K562 (cell line): ENCODE data around the gene TNKS2.

ENCODE experiments used
- JUND ChIP-seq, 2 experiments: IDR thresholded peaks; 2 replicates in 1 of 2; 3 replicates in 1 of 2; pipeline ENCODE4 v1.6.1; 2011; ENCODE audit warnings: borderline replicate concordance in 2 of 2, low read depth in 2 of 2, low read length in 2 of 2, improper control_type of control experiment in 1 of 2, missing biosample characterization in 1 of 2, missing genetic modification characterization in 1 of 2, missing genetic modification reagents in 1 of 2
- MEF2D ChIP-seq: conservative IDR thresholded peaks from 2 replicates; pipeline ENCODE4 v1.6.1; 2016; ENCODE audit warnings: low read depth, missing genetic modification characterization, missing compliant biosample characterization
- MXI1 ChIP-seq: IDR thresholded peaks from 2 replicates; pipeline ENCODE4 v1.6.1; 2011; ENCODE audit warnings: low read depth, mild to moderate bottlenecking, improper control_type of control experiment, low read length
- PHF20 ChIP-seq: fragments of 450-650 bp; IDR thresholded peaks from 2 replicates; pipeline ENCODE4 v1.6.1; 2018; ENCODE audit not compliant: partially characterized antibody
- POLR3G ChIP-seq: IDR thresholded peaks from 2 replicates; pipeline ENCODE4 v1.6.1; 2011; ENCODE audit not compliant: insufficient read length, insufficient replicate concordance; ENCODE audit errors: extremely low read depth
- RUNX1 ChIP-seq: sonication (generic); IDR thresholded peaks from 2 replicates; pipeline ENCODE4 v1.6.1; 2016; ENCODE audit warnings: antibody characterized with exemption, low read depth
- TF ChIP-seq, protein P1 (sequence below), 2 experiments: fragments of 450-650 bp; formaldehyde crosslinking in 1 of 2; IDR thresholded peaks; 2 replicates each; pipeline versions ENCODE4 v1.4.0 to v1.6.1; 2014 to 2020; ENCODE audit warnings: mild to moderate bottlenecking in 2 of 2, borderline replicate concordance in 1 of 2, low read depth in 1 of 2
- TF ChIP-seq, protein P2 (sequence below): sonication (generic); formaldehyde crosslinking; IDR thresholded peaks from 2 replicates; pipeline ENCODE4 v1.9.0; 2022; ENCODE audit warnings: mild to moderate bottlenecking, missing genetic modification reagents
- TF ChIP-seq, protein P3 (sequence below), 3 experiments: IDR thresholded peaks in 2 of 3; conservative IDR thresholded peaks in 1 of 3; 2 replicates each; pipeline ENCODE4 v1.5.1; 2011 to 2012; ENCODE audit warnings: low read length in 3 of 3, mild to moderate bottlenecking in 3 of 3, control low read depth in 2 of 3, improper control_type of control experiment in 1 of 3, inconsistent platforms in 1 of 3, low read depth in 1 of 3, mixed read lengths in 1 of 3, moderate library complexity in 1 of 3; ENCODE audit not compliant: insufficient read depth in 2 of 3
- TF ChIP-seq, protein P4 (sequence below): fragments of 450-650 bp; formaldehyde crosslinking; IDR thresholded peaks from 2 replicates; pipeline ENCODE4 v1.4.0; 2022; ENCODE audit warnings: missing genetic modification characterization
- TF ChIP-seq, protein P5 (sequence below), 2 experiments: fragments of 450-650 bp in 1 of 2; sonication (generic) in 1 of 2; formaldehyde crosslinking in 1 of 2; IDR thresholded peaks in 1 of 2; conservative IDR thresholded peaks in 1 of 2; 2 replicates each; pipeline versions ENCODE4 v1.6.1 to v1.8.1; 2016 to 2023; ENCODE audit warnings: mild to moderate bottlenecking in 2 of 2, moderate library complexity in 2 of 2, inconsistent platforms in 1 of 2, missing genetic modification reagents in 1 of 2

DNA sequence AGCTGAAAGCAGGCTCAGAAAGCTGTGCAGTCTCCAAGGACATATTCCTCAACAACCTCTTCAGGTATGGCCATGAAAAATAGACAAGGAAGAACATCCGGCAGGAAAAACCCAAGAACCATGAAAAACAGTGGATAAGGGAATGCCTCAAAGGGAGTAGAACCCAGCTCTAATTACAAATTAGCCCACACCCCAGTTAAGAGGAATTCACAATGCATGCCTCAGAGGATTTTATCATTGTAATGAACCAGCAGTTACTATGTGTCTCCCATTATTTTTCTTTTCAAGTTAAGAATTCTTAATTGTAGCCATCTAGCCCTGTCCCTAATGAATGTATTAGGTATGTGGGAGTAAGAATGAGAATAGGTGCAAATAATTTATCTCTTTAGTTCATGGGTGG, 19.7 kb upstream of the TNKS2 start:
- no peak for TF ChIP-seq PHF20
- TF ChIP-seq RUNX1, result no peak
- TF ChIP-seq, protein P1, sequence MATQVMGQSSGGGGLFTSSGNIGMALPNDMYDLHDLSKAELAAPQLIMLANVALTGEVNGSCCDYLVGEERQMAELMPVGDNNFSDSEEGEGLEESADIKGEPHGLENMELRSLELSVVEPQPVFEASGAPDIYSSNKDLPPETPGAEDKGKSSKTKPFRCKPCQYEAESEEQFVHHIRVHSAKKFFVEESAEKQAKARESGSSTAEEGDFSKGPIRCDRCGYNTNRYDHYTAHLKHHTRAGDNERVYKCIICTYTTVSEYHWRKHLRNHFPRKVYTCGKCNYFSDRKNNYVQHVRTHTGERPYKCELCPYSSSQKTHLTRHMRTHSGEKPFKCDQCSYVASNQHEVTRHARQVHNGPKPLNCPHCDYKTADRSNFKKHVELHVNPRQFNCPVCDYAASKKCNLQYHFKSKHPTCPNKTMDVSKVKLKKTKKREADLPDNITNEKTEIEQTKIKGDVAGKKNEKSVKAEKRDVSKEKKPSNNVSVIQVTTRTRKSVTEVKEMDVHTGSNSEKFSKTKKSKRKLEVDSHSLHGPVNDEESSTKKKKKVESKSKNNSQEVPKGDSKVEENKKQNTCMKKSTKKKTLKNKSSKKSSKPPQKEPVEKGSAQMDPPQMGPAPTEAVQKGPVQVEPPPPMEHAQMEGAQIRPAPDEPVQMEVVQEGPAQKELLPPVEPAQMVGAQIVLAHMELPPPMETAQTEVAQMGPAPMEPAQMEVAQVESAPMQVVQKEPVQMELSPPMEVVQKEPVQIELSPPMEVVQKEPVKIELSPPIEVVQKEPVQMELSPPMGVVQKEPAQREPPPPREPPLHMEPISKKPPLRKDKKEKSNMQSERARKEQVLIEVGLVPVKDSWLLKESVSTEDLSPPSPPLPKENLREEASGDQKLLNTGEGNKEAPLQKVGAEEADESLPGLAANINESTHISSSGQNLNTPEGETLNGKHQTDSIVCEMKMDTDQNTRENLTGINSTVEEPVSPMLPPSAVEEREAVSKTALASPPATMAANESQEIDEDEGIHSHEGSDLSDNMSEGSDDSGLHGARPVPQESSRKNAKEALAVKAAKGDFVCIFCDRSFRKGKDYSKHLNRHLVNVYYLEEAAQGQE (IDR thresholded peaks at IDR 0.05; ENCODE audit: borderline replicate concordance), result no peak
- TF ChIP-seq, protein P1 (CRISPR knock-in tag; IDR thresholded peaks at IDR 0.05; ENCODE audit: low read depth), result no peak
- TF ChIP-seq POLR3G, result no peak
- no peak for TF ChIP-seq MEF2D
- TF ChIP-seq, protein P2, sequence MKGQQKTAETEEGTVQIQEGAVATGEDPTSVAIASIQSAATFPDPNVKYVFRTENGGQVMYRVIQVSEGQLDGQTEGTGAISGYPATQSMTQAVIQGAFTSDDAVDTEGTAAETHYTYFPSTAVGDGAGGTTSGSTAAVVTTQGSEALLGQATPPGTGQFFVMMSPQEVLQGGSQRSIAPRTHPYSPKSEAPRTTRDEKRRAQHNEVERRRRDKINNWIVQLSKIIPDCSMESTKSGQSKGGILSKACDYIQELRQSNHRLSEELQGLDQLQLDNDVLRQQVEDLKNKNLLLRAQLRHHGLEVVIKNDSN (CRISPR knock-in tag), result no peak
- TF ChIP-seq JUND (IDR thresholded peaks at IDR 0.05; ENCODE audit: borderline replicate concordance, low read depth, low read length), result no peak
- TF ChIP-seq JUND (tag; IDR thresholded peaks at IDR 0.05; ENCODE audit: borderline replicate concordance, low read depth, low read length), result no peak
- TF ChIP-seq, protein P3, sequence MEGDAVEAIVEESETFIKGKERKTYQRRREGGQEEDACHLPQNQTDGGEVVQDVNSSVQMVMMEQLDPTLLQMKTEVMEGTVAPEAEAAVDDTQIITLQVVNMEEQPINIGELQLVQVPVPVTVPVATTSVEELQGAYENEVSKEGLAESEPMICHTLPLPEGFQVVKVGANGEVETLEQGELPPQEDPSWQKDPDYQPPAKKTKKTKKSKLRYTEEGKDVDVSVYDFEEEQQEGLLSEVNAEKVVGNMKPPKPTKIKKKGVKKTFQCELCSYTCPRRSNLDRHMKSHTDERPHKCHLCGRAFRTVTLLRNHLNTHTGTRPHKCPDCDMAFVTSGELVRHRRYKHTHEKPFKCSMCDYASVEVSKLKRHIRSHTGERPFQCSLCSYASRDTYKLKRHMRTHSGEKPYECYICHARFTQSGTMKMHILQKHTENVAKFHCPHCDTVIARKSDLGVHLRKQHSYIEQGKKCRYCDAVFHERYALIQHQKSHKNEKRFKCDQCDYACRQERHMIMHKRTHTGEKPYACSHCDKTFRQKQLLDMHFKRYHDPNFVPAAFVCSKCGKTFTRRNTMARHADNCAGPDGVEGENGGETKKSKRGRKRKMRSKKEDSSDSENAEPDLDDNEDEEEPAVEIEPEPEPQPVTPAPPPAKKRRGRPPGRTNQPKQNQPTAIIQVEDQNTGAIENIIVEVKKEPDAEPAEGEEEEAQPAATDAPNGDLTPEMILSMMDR (IDR thresholded peaks at IDR 0.05 in 2 of 3, conservative IDR thresholded peaks at IDR 0.05 in 1 of 3; ENCODE audit: insufficient read depth in 2 of 3, low read depth in 1 of 3, low read length in 3 of 3), result no peak
- no peak for TF ChIP-seq MXI1
- TF ChIP-seq, protein P4, sequence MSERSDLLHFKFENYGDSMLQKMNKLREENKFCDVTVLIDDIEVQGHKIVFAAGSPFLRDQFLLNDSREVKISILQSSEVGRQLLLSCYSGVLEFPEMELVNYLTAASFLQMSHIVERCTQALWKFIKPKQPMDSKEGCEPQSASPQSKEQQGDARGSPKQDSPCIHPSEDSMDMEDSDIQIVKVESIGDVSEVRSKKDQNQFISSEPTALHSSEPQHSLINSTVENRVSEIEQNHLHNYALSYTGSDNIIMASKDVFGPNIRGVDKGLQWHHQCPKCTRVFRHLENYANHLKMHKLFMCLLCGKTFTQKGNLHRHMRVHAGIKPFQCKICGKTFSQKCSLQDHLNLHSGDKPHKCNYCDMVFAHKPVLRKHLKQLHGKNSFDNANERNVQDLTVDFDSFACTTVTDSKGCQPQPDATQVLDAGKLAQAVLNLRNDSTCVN, result no peak
- TF ChIP-seq, protein P5, sequence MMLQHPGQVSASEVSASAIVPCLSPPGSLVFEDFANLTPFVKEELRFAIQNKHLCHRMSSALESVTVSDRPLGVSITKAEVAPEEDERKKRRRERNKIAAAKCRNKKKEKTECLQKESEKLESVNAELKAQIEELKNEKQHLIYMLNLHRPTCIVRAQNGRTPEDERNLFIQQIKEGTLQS (IDR thresholded peaks at IDR 0.05), result no peak
- TF ChIP-seq, protein P5 (CRISPR knock-in tag; conservative IDR thresholded peaks at IDR 0.05), result no peak
